Endothelial cell of umbilical vein (primary cell): Measurements from ENCODE around the gene TMEM171. TPM values are rescaled to one million over a fixed set of nuclear protein-coding genes. Genes with fewer than 3 reads are reported as not detected.

Experiments
- BruUV-seq: library from RNA; stranded (reverse); fragments of 400-500 nt; replicated peaks from 2 replicates; lab custom pipeline; 2021; lab: Mats Ljungman, UMichigan
- CTCF ChIA-PET: fragments of 300-600, 350-600 bp; sonication (Branson Sonifier 250); formaldehyde crosslinking; loops from one replicate; lab custom pipeline; 2021; ENCODE audit warnings: antibody characterized with exemption, inconsistent platforms; lab: Charles Lee
- POLR2A ChIA-PET: fragments of 300-600, 350-600 bp; sonication (Branson Sonifier 250); formaldehyde crosslinking; loops from one replicate; lab custom pipeline; 2021; ENCODE audit warnings: antibody characterized with exemption, inconsistent platforms; lab: Charles Lee
- DNase-seq: peaks from one replicate; pipeline ENCODE4 v3.0.0-alpha.2; 2011; ENCODE audit warnings: low read depth, low spot score
- FAIRE-seq: peaks from 2 replicates; lab custom pipeline; 2011; peaks lifted over from hg19 to GRCh38; lab: Jason Lieb, UNC
- H2AFZ ChIP-seq: 2 replicates; pipeline ENCODE4 v1.6.0; 2012; ENCODE audit warnings: low read depth, low read length, control low read depth, inconsistent platforms
- H3K27ac ChIP-seq: 2 replicates; pipeline ENCODE4 v1.5.1; 2011; ENCODE audit warnings: low read depth, mild to moderate bottlenecking, control low read depth, low read length, moderate library complexity; ENCODE audit not compliant: insufficient read depth
- H3K27me3 ChIP-seq, 2 experiments: 2 replicates each; pipeline versions ENCODE4 v1.6.0 to v1.6.1; 2011; ENCODE audit warnings: low read length in 2 of 2, mixed read lengths in 1 of 2; ENCODE audit not compliant: control insufficient read depth in 2 of 2, insufficient read depth in 2 of 2
- H3K36me3 ChIP-seq, 2 experiments: 2 replicates in 1 of 2; 3 replicates in 1 of 2; pipeline ENCODE4 v1.5.1; 2011; ENCODE audit warnings: low read length in 2 of 2, mild to moderate bottlenecking in 1 of 2, moderate library complexity in 1 of 2; ENCODE audit not compliant: control insufficient read depth in 2 of 2, insufficient read depth in 2 of 2; ENCODE audit errors: extremely low read depth in 1 of 2
- H3K4me1 ChIP-seq: 3 replicates; pipeline ENCODE4 v1.5.1; 2011; ENCODE audit warnings: mild to moderate bottlenecking, low read length; ENCODE audit not compliant: control insufficient read depth, insufficient read depth; ENCODE audit errors: extremely low read depth
- H3K4me2 ChIP-seq: 2 replicates; pipeline ENCODE4 v1.6.1; 2011; ENCODE audit warnings: low read length, control low read depth, mixed read lengths; ENCODE audit not compliant: insufficient read depth
- H3K4me3 ChIP-seq, 3 experiments: fragments of 200-600 bp in 1 of 3; sonication (generic), shearing (Covaris generic) in 1 of 3; replicated peaks in 1 of 3; 2 replicates each; pipeline ENCODE4 v1.5.1; 2011 to 2016; ENCODE audit warnings: control low read depth in 3 of 3, low read length in 3 of 3, mild to moderate bottlenecking in 2 of 3, inconsistent platforms in 1 of 3, low read depth in 1 of 3, moderate library complexity in 1 of 3; ENCODE audit not compliant: insufficient read depth in 1 of 3
- H3K79me2 ChIP-seq: 2 replicates; pipeline ENCODE4 v1.6.0; 2012; ENCODE audit warnings: low read length, inconsistent platforms; ENCODE audit not compliant: control insufficient read depth, insufficient read depth
- H3K9ac ChIP-seq: replicated peaks from 2 replicates; pipeline ENCODE3; 2011; ENCODE audit warnings: low read length, control low read depth; ENCODE audit not compliant: insufficient read depth; ENCODE audit errors: extremely low read depth
- H3K9me1 ChIP-seq: replicated peaks from 3 replicates; pipeline ENCODE4 v1.6.0; 2011; ENCODE audit warnings: mild to moderate bottlenecking, low read length; ENCODE audit not compliant: control insufficient read depth, insufficient read depth; ENCODE audit errors: extremely low read depth
- H3K9me3 ChIP-seq: replicated peaks from 2 replicates; pipeline ENCODE4 v1.5.1; 2012; ENCODE audit warnings: low read length, inconsistent platforms; ENCODE audit not compliant: control insufficient read depth, insufficient read depth
- H4K20me1 ChIP-seq: replicated peaks from 2 replicates; pipeline ENCODE3; 2011; ENCODE audit warnings: mild to moderate bottlenecking, low read length; ENCODE audit not compliant: control insufficient read depth, insufficient read depth; ENCODE audit errors: extremely low read depth
- EZH2 ChIP-seq: IDR thresholded peaks from 2 replicates; pipeline ENCODE4 v1.6.1; 2012; ENCODE audit warnings: borderline replicate concordance, low read depth, mild to moderate bottlenecking, moderate library complexity, low read length, inconsistent platforms; ENCODE audit not compliant: severe bottlenecking
- FOS ChIP-seq: IDR thresholded peaks from 2 replicates; pipeline ENCODE4 v1.6.1; 2011; ENCODE audit warnings: mild to moderate bottlenecking, low read length, moderate library complexity, borderline replicate concordance; ENCODE audit not compliant: insufficient read depth
- GATA2 ChIP-seq: IDR thresholded peaks from 2 replicates; pipeline ENCODE4 v1.7.0; 2011; ENCODE audit warnings: low read depth, mild to moderate bottlenecking, moderate library complexity, mixed read lengths, low read length; ENCODE audit not compliant: insufficient read length, insufficient read depth
- JUN ChIP-seq: IDR thresholded peaks from 2 replicates; pipeline ENCODE4 v1.6.1; 2011; ENCODE audit warnings: borderline replicate concordance, low read depth; ENCODE audit not compliant: insufficient read length, insufficient read depth
- MYC ChIP-seq: IDR thresholded peaks from one replicate; pipeline ENCODE4 v1.6.1; 2011; ENCODE audit warnings: mild to moderate bottlenecking, low read depth, low read length
- POLR2A ChIP-seq: IDR thresholded peaks from 2 replicates; pipeline ENCODE4 v1.6.1; 2012; ENCODE audit warnings: low read depth, mild to moderate bottlenecking, control low read depth, low read length
- POLR2AphosphoS5 ChIP-seq: IDR thresholded peaks from 2 replicates; pipeline ENCODE4 v1.6.1; 2012; ENCODE audit warnings: low read depth, mild to moderate bottlenecking, control low read depth, low read length, moderate library complexity; ENCODE audit not compliant: insufficient read depth
- dilution Hi-C: fragments of 300-500 bp; cut with MboI; formaldehyde crosslinking; loops from one replicate; pipeline ENCODE4 v1.15.0; 2019; ENCODE audit warnings: low sequenced_read_pairs; ENCODE audit not compliant: extremely low pct_ligation_motif_present
- intact Hi-C: fragments of 100-400 bp; cut with micrococcal nuclease; formaldehyde crosslinking; loops from one replicate; pipeline ENCODE4 v1.10.0; 2022
- polyA plus RNA-seq, 4 experiments: library from polyadenylated mRNA; depleted of rRNA in 3 of 4; stranded (reverse) in 3 of 4; unstranded in 1 of 4; fragments of >200 nt; gene quantifications; 2 replicates each; pipeline versions ENCODE4 v1.2.1 to v1.2.3, GENCODE V29; 2011 to 2012; ENCODE audit warnings: missing spikeins in 1 of 4
- total RNA-seq: library from RNA; stranded (reverse); gene quantifications from 2 replicates; pipeline ENCODE4 v1.2.3, GENCODE V29; 2021
- TF ChIP-seq, protein P1 (sequence below), 2 donors: IDR thresholded peaks; 1 replicate in 1 of 2; 2 replicates in 1 of 2; pipeline ENCODE4 v1.5.1; 2011; ENCODE audit warnings: low read length in 2 of 2, mild to moderate bottlenecking in 2 of 2, moderate library complexity in 2 of 2, control low read depth in 1 of 2, inconsistent platforms in 1 of 2, low read depth in 1 of 2; ENCODE audit not compliant: insufficient read depth in 1 of 2; ENCODE audit errors: extremely low read depth in 1 of 2
- TF ChIP-seq, protein P2 (sequence below): IDR thresholded peaks from 2 replicates; pipeline ENCODE4 v1.6.1; 2011; ENCODE audit not compliant: insufficient read depth, insufficient read length

The TMEM171 gene
- total and polyA plus RNA-seq, 2 donors (not counting 3 experiments of a cell fraction or from before 2014, with no cell fraction given): 5.6 to 11.7 TPM

DNA sequence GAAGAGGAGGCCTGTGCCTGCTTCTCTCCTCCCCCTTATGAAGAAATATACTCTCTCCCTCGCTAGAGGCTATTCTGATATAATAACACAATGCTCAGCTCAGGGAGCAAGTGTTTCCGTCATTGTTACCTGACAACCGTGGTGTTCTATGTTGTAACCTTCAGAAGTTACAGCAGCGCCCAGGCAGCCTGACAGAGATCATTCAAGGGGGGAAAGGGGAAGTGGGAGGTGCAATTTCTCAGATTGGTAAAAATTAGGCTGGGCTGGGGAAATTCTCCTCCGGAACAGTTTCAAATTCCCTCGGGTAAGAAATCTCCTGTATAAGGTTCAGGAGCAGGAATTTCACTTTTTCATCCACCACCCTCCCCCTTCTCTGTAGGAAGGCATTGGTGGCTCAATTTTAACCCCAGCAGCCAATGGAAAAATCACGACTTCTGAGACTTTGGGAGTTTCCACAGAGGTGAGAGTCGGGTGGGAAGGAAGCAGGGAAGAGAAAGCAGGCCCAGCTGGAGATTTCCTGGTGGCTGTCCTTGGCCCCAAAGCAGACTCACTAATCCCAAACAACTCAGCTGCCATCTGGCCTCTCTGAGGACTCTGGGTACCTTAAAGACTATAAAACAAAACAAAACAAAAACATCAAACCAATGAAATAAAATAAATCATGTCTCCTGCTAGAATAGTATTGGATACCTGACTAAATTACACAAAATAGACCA lies 53.9 kb downstream of the TMEM171 start:
- H3K27ac ChIP-seq: no peak overlapping the region
- dilution Hi-C loops: no loop called here
- intact Hi-C loops: loop anchor here (10.0 kb wide), 1 partner anchor 249 kb away; no protein-coding TSS in a partner anchor
- H3K4me2 ChIP-seq: no peak overlapping the region
- no peak overlapping the region for H3K4me3 ChIP-seq
- peaks cover 28 to 70% of the 10 kb centered on the region in 2 experiments for H3K27me3 ChIP-seq
- no peaks in the 10 kb centered on the region for H3K79me2 ChIP-seq
- CTCF ChIA-PET: no interaction called here
- H3K9me3 ChIP-seq: no peaks in the 10 kb centered on the region
- no TSS peak for BruUV-seq
- no peaks in the 10 kb centered on the region for H3K9me1 ChIP-seq
- TF ChIP-seq EZH2: no peak
- TF ChIP-seq MYC: no peak
- TF ChIP-seq POLR2AphosphoS5: no peak
- TF ChIP-seq, protein P1, sequence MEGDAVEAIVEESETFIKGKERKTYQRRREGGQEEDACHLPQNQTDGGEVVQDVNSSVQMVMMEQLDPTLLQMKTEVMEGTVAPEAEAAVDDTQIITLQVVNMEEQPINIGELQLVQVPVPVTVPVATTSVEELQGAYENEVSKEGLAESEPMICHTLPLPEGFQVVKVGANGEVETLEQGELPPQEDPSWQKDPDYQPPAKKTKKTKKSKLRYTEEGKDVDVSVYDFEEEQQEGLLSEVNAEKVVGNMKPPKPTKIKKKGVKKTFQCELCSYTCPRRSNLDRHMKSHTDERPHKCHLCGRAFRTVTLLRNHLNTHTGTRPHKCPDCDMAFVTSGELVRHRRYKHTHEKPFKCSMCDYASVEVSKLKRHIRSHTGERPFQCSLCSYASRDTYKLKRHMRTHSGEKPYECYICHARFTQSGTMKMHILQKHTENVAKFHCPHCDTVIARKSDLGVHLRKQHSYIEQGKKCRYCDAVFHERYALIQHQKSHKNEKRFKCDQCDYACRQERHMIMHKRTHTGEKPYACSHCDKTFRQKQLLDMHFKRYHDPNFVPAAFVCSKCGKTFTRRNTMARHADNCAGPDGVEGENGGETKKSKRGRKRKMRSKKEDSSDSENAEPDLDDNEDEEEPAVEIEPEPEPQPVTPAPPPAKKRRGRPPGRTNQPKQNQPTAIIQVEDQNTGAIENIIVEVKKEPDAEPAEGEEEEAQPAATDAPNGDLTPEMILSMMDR (IDR thresholded peaks at IDR 0.05; ENCODE audit: extremely low read depth in 1 of 2, insufficient read depth in 1 of 2, low read depth in 1 of 2, low read length in 2 of 2): no peak
- TF ChIP-seq, protein P2, sequence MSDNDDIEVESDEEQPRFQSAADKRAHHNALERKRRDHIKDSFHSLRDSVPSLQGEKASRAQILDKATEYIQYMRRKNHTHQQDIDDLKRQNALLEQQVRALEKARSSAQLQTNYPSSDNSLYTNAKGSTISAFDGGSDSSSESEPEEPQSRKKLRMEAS: no peak
- TF ChIP-seq JUN: no peak
- no peak for TF ChIP-seq GATA2
- TF ChIP-seq POLR2A: no peak
- TF ChIP-seq FOS: no peak
- H3K36me3 ChIP-seq: no peaks in the 10 kb centered on the region
- no peaks in the 10 kb centered on the region for H4K20me1 ChIP-seq
- no peak for FAIRE-seq
- no peaks in the 10 kb centered on the region for H3K4me1 ChIP-seq
- H2AFZ ChIP-seq: no peak overlapping the region
- H3K9ac ChIP-seq: no peak overlapping the region
- DNase-seq: no peak
- POLR2A ChIA-PET: no interaction called here
